H9 (cell line): Measurements from ENCODE around the gene ZNF280D. TPM values are rescaled to one million over a fixed set of nuclear protein-coding genes. Genes with fewer than 3 reads are reported as not detected.
A peak's percentile ranks its signal among the peaks of the same experiment; 100 is the strongest.

Source experiments
- DNase-seq: peaks from one replicate; pipeline ENCODE4 v3.0.0-alpha.2; 2017
- H2AFZ ChIP-seq: one replicate; pipeline ENCODE4 v1.6.1; 2013; ENCODE audit warnings: mild to moderate bottlenecking, low read length, control low read depth, moderate library complexity
- H2AK5ac ChIP-seq: 2 replicates; pipeline ENCODE4 v1.6.1; 2013; ENCODE audit warnings: low read length, control low read depth, mixed read lengths; ENCODE audit not compliant: insufficient read length
- H2BK120ac ChIP-seq: one replicate; pipeline ENCODE4 v1.6.1; 2013; ENCODE audit warnings: low read depth, mild to moderate bottlenecking, low read length, control low read depth, inconsistent platforms; ENCODE audit not compliant: poor library complexity, severe bottlenecking
- H2BK12ac ChIP-seq: 2 replicates; pipeline ENCODE4 v1.6.1; 2013; ENCODE audit warnings: low read length, control low read depth, mixed read lengths, low read depth; ENCODE audit not compliant: insufficient read length
- H2BK15ac ChIP-seq: 2 replicates; pipeline ENCODE4 v1.6.1; 2013; ENCODE audit warnings: low read depth, low read length, control low read depth
- H2BK20ac ChIP-seq: one replicate; pipeline ENCODE4 v1.6.1; 2013; ENCODE audit warnings: low read depth, mild to moderate bottlenecking, low read length, control low read depth, inconsistent platforms; ENCODE audit not compliant: poor library complexity, severe bottlenecking
- H2BK5ac ChIP-seq: 2 replicates; pipeline ENCODE4 v1.6.1; 2013; ENCODE audit warnings: low read length, control low read depth, mixed read lengths; ENCODE audit not compliant: insufficient read length
- H3K14ac ChIP-seq: 2 replicates; pipeline ENCODE4 v1.6.1; 2013; ENCODE audit warnings: low read length, control low read depth; ENCODE audit not compliant: insufficient read depth
- H3K18ac ChIP-seq: 2 replicates; pipeline ENCODE4 v1.6.1; 2013; ENCODE audit warnings: low read depth, mild to moderate bottlenecking, mixed read lengths, low read length, control low read depth; ENCODE audit not compliant: insufficient read length
- H3K23ac ChIP-seq: 2 replicates; pipeline ENCODE4 v1.6.1; 2013; ENCODE audit warnings: low read length, control low read depth, mixed read lengths, low read depth; ENCODE audit not compliant: insufficient read length
- H3K23me2 ChIP-seq: 2 replicates; pipeline ENCODE4 v1.6.1; 2013; ENCODE audit warnings: low read depth, mild to moderate bottlenecking, mixed read lengths, low read length, control low read depth; ENCODE audit not compliant: insufficient read length, poor library complexity, severe bottlenecking
- H3K27ac ChIP-seq: 2 replicates; pipeline ENCODE4 v1.5.1; 2013; ENCODE audit warnings: low read length, control low read depth, mixed read lengths, low read depth; ENCODE audit not compliant: insufficient read length
- H3K27me3 ChIP-seq: 2 replicates; pipeline ENCODE4 v1.6.1; 2013; ENCODE audit warnings: low read length, control low read depth, inconsistent platforms; ENCODE audit not compliant: insufficient read depth
- H3K4ac ChIP-seq: 2 replicates; pipeline ENCODE4 v1.6.1; 2013; ENCODE audit warnings: low read depth, mild to moderate bottlenecking, control low read depth, inconsistent platforms, low read length, moderate library complexity
- H3K4me1 ChIP-seq: 2 replicates; pipeline ENCODE4 v1.6.1; 2013; ENCODE audit warnings: low read length, control low read depth, inconsistent platforms; ENCODE audit not compliant: insufficient read depth
- H3K4me2 ChIP-seq: 2 replicates; pipeline ENCODE4 v1.6.1; 2013; ENCODE audit warnings: low read length, control low read depth, mixed read lengths; ENCODE audit not compliant: insufficient read length, insufficient read depth
- H3K56ac ChIP-seq: 2 replicates; pipeline ENCODE4 v1.6.1; 2013; ENCODE audit warnings: low read depth, mild to moderate bottlenecking, mixed read lengths, low read length, control low read depth; ENCODE audit not compliant: insufficient read length
- H3K79me1 ChIP-seq: 2 replicates; pipeline ENCODE4 v1.6.1; 2013; ENCODE audit warnings: low read depth, mild to moderate bottlenecking, moderate library complexity, low read length, control low read depth, inconsistent platforms; ENCODE audit not compliant: insufficient read depth, poor library complexity, severe bottlenecking
- H3K79me2 ChIP-seq: 2 replicates; pipeline ENCODE4 v1.6.1; 2013; ENCODE audit warnings: low read length, control low read depth, inconsistent platforms; ENCODE audit not compliant: insufficient read depth
- H3K9ac ChIP-seq: 2 replicates; pipeline ENCODE4 v1.6.1; 2013; ENCODE audit warnings: low read length, control low read depth, mixed read lengths; ENCODE audit not compliant: insufficient read length; ENCODE audit errors: extremely low read depth
- H3K9me3 ChIP-seq: one replicate; pipeline ENCODE4 v1.6.1; 2013; ENCODE audit warnings: low read depth, low read length, inconsistent platforms; ENCODE audit not compliant: control insufficient read depth
- H3T11ph ChIP-seq: one replicate; pipeline ENCODE4 v1.6.1; 2013; ENCODE audit warnings: mild to moderate bottlenecking, low read length, control low read depth, inconsistent platforms
- H4K20me1 ChIP-seq: one replicate; pipeline ENCODE4 v1.6.1; 2013; ENCODE audit not compliant: control insufficient read depth, insufficient read length, insufficient read depth
- H4K5ac ChIP-seq: 2 replicates; pipeline ENCODE4 v1.6.1; 2013; ENCODE audit warnings: low read depth, mild to moderate bottlenecking, mixed read lengths, low read length, control low read depth; ENCODE audit not compliant: insufficient read length
- H4K8ac ChIP-seq: replicated peaks from 2 replicates; pipeline ENCODE4 v1.6.1; 2013; ENCODE audit warnings: low read length, control low read depth, mixed read lengths, low read depth; ENCODE audit not compliant: insufficient read length
- H4K91ac ChIP-seq: 2 replicates; pipeline ENCODE4 v1.6.1; 2013; ENCODE audit warnings: low read depth, mild to moderate bottlenecking, moderate library complexity, mixed read lengths, low read length, control low read depth; ENCODE audit not compliant: insufficient read length
- H3K27ac Mint-ChIP-seq, 3 experiments: 2 replicates in 2 of 3; 3 replicates in 1 of 3; pipeline ENCODE4 v1.8.0; 2020 to 2021; ENCODE audit warnings: mixed read lengths in 3 of 3, mild to moderate bottlenecking in 1 of 3, moderate library complexity in 1 of 3
- H3K27me3 Mint-ChIP-seq: 2 replicates; pipeline ENCODE4 v1.8.0; 2021; ENCODE audit warnings: low read depth, mild to moderate bottlenecking, moderate library complexity, mixed read lengths
- H3K36me3 Mint-ChIP-seq, 3 experiments: 2 replicates in 2 of 3; 3 replicates in 1 of 3; pipeline ENCODE4 v1.8.0; 2020 to 2021; ENCODE audit warnings: low read depth in 3 of 3, mixed read lengths in 3 of 3; ENCODE audit not compliant: insufficient read depth in 1 of 3
- H3K4me1 Mint-ChIP-seq, 2 experiments: 2 replicates each; pipeline ENCODE4 v1.8.0; 2020; ENCODE audit warnings: mixed read lengths in 2 of 2
- H3K4me3 Mint-ChIP-seq, 2 experiments: 2 replicates in 1 of 2; 3 replicates in 1 of 2; pipeline ENCODE4 v1.8.0; 2020 to 2021; ENCODE audit warnings: mild to moderate bottlenecking in 2 of 2, mixed read lengths in 2 of 2, moderate library complexity in 1 of 2
- H3K9me3 Mint-ChIP-seq, 2 experiments: 2 replicates in 1 of 2; 3 replicates in 1 of 2; pipeline ENCODE4 v1.8.0; 2020; ENCODE audit warnings: mild to moderate bottlenecking in 2 of 2, mixed read lengths in 2 of 2, moderate library complexity in 1 of 2
- WGBS: extraction: QIAGEN DNeasy Blood & Tissue Kit; methylation state at CpG from one replicate; pipeline ENCODE4 v1.1.7; 2013; ENCODE audit warnings: missing lambda C conversion rate, low lambda C conversion rate, mixed read lengths; ENCODE audit not compliant: insufficient read length; ENCODE audit errors: extremely low coverage; 5-methylcytosine and 5-hydroxymethylcytosine counted together
- total RNA-seq: library from RNA; stranded (reverse); gene quantifications from 2 replicates; pipeline ENCODE4 v1.2.1, GENCODE V29; 2021
- TF ChIP-seq, protein P1 (sequence below): fragments of 200-600 bp; sonication (generic); conservative IDR thresholded peaks from 3 replicates; pipeline ENCODE4 v1.8.0; 2021; ENCODE audit warnings: antibody characterized with exemption, mild to moderate bottlenecking

ZNF280D gene
- total RNA-seq, 1 experiment from 2014 or later, result 5.7 TPM

DNA sequence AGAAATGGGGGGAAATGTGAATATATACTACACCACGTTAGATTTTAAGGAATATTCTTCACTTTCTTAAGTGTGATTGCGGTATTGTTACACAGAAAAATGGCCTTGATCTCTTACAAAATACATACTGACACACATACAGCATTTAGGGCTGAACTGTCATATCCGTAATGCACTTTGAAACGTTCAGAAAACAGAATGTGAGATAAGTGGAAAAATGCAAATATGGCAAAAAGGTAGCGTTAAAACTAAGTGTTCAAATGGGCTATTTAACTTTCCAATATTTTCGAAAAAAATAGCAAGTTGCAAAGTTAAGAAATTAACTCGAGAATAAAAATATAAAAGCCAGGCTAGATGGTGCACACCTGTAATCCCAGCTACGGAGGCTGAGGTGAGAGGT is 1.8 kb downstream of the ZNF280D start:
- Histone ChIP-seq H3K56ac (no peak overlapping the region), H3K79me1 (no peaks in the 10 kb centered on the region), H4K8ac (no peak overlapping the region), H2BK120ac (no peak overlapping the region), H3K14ac (no peak overlapping the region), H2BK5ac (no peak overlapping the region), H3K4me2 (no peak overlapping the region), H2BK20ac (no peak overlapping the region), H3K23ac (no peak overlapping the region), H2BK12ac (no peak overlapping the region), H3K9ac (no peak overlapping the region), H3K4me1 (no peaks in the 10 kb centered on the region), H3K27me3 (no peaks in the 10 kb centered on the region), H3K18ac (no peak overlapping the region), H3K79me2 (no peaks in the 10 kb centered on the region), H4K91ac (no peak overlapping the region), H4K5ac (no peak overlapping the region), H3K27ac (no peak overlapping the region), H3K23me2 (no peaks in the 10 kb centered on the region), H2BK15ac (no peak overlapping the region), H4K20me1 (no peaks in the 10 kb centered on the region), H2AFZ (no peak overlapping the region), H2AK5ac (no peak overlapping the region), H3T11ph (no peak overlapping the region), H3K9me3 (peaks cover 6% of the 10 kb centered on the region), H3K4ac (no peak overlapping the region)
- no peak for DNase-seq
- H3K27ac Mint-ChIP-seq, result peak overlapping the region in 1 of 3 experiments; percentile 88; a peak in 1 of 7 replicates
- peaks cover 15 to 27% of the 10 kb centered on the region in 2 experiments for H3K9me3 Mint-ChIP-seq
- no CpG with 5 or more reads among the region's 8 CpGs for WGBS
- peaks cover 6 to 24% (median 11%) of the 10 kb centered on the region in 3 experiments; a peak in 6 of 7 replicates for H3K36me3 Mint-ChIP-seq
- no peaks in the 10 kb centered on the region for H3K27me3 Mint-ChIP-seq
- H3K4me3 Mint-ChIP-seq, result no peak overlapping the region
- TF ChIP-seq, protein P1, sequence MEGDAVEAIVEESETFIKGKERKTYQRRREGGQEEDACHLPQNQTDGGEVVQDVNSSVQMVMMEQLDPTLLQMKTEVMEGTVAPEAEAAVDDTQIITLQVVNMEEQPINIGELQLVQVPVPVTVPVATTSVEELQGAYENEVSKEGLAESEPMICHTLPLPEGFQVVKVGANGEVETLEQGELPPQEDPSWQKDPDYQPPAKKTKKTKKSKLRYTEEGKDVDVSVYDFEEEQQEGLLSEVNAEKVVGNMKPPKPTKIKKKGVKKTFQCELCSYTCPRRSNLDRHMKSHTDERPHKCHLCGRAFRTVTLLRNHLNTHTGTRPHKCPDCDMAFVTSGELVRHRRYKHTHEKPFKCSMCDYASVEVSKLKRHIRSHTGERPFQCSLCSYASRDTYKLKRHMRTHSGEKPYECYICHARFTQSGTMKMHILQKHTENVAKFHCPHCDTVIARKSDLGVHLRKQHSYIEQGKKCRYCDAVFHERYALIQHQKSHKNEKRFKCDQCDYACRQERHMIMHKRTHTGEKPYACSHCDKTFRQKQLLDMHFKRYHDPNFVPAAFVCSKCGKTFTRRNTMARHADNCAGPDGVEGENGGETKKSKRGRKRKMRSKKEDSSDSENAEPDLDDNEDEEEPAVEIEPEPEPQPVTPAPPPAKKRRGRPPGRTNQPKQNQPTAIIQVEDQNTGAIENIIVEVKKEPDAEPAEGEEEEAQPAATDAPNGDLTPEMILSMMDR, result no peak
- peaks cover 5 to 15% of the 10 kb centered on the region in 2 experiments for H3K4me1 Mint-ChIP-seq
